NB4 (cell line): ENCODE results near the gene PAX5.

Experiments
- CTCF ChIP-seq: IDR thresholded peaks from one replicate; pipeline ENCODE4 v1.5.1; 2012; ENCODE audit warnings: low read depth, low read length
- MAX ChIP-seq: IDR thresholded peaks from 2 replicates; pipeline ENCODE4 v1.6.1; 2011; ENCODE audit warnings: low read depth, low read length
- MYC ChIP-seq: IDR thresholded peaks from 2 replicates; pipeline ENCODE4 v1.6.1; 2011; ENCODE audit warnings: low read depth, low read length
- POLR2A ChIP-seq: IDR thresholded peaks from 2 replicates; pipeline ENCODE4 v1.6.1; 2011; ENCODE audit warnings: mild to moderate bottlenecking; ENCODE audit not compliant: insufficient read length; ENCODE audit errors: extremely low read depth

DNA sequence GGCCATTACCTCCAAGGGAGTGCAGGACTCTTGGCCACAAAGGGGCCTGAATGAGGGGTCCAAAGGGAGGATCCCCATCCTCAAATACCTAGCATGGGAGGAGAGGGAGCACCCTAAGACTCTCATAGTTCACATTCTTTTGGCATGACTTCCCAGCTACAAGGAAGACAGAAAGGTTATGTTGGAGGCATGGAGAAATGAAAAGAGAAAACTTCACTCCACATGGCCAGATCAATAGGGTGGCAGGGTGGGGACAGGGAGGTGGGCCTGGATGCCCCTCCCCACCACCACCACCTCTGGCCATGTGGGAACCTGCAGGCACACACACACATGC is 97.6 kb downstream of the PAX5 start:
- TF ChIP-seq POLR2A (no peak), CTCF (no peak), MAX (no peak), MYC (no peak)
